Stimulated activated CD8-positive, alpha-beta memory T cell treated with anti-CD3 and anti-CD28 coated beads, Interleukin-15, amount 100 ng/mL, for 4 hours (primary cell): ENCODE measurements around the gene HIF1A.
"Not testable (repeated sequence)": the region's sequence is repeated elsewhere in the genome, so short reads cannot be mapped to it uniquely, and the experiment has no call there.

Source experiments
- DNase-seq, 2 donors: peaks; one replicate each; pipeline ENCODE4 v3.0.0-alpha.2; 2020; ENCODE audit warnings: low read depth in 2 of 2

Gene HIF1A

DNA sequence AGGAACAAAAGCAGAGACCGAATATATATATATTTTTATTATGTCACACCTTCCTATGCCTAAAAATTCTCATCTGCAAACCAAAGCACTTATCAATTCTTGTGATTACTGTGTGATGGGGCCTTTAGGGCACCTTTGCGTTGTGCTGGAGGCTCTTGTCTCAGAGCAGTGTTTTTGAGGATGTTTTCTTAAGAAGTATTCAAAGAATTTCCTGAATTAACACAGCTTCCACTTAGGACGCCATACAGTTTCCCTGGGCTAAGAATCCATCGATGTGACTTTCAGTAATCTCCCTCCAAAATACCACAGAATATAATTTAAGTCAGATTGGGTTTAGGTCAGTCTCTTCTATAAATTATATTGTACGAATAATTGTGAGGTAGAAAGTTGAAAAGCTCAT is 22.0 kb upstream of the HIF1A start:
- DNase-seq: no peak

DNA sequence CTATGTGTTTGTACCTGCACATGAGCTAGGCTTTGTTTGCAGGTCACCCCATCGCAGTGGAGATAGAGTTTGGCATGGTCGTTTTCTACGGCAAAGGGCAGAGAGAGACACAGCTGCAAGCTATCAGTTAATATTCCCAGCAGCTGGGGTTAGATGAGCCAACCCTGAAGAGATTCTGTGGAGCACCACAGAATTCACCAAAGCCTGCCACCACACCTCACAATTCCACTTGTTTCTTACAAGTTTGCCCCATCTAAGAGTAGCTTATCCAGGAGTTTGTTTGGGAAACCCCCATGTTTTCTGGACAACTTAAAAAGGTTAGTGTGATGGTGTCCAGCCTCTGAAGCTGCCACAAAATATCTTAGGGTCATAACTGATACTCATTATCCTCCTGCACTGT is 20.0 kb upstream of the HIF1A start:
- no peak for DNase-seq

DNA sequence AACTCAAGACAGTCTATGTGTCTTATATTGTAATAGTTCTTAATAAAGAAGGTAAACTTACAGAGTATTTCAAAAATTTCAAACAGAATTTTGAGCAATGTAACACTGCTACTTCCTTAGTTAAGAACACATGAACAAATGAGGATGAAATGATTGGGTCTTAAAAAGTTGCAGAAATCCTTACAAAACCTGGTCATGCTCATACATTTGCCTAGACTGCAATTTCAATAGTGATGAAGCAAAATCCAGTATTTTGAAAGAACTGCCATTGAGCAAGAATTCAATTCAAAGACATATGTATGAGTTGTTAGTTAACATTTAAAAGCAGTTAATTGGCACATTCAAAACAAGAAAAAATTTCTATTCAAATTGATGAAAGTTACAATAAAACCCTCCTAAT is 17.8 kb upstream of the HIF1A start:
- no peak for DNase-seq

DNA sequence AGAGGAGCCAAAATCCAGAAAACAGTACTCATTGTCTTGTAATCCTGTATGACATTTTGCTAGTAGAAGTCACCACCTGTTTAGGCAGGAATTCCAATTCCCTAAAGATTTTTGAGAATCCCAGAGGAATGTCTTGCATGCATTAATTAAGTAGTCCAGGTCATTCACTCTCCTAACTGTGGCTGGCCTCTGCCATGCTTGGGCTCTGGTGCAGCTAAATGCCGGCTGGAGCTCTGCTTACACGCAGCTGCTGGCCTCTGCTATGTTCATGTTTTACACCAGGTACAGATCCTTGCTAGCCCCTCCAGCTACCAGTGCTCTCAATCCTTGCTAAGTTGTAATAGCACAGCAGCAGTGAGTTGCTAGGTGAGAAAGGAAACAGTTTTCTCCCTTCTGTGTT is 16.3 kb upstream of the HIF1A start:
- DNase-seq: no peak

DNA sequence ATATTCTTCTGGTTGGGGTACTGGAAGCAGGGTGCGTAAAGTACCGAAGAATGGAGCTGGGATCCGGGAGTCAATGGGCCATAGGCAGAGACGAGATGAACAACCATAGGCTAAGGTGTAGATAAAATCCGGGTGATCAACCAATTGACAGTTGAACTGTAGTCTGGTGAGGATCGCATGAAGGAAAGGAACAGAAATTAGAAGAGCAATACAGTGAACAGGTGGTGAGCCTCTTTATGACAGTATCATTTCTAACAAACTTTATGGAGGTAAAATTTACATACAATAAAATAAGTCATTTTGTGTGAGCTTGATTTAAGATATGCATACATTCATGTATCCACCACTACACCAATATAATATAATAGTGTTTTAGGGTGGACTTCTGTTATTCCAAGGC is 13.9 kb upstream of the HIF1A start:
- no peak for DNase-seq

DNA sequence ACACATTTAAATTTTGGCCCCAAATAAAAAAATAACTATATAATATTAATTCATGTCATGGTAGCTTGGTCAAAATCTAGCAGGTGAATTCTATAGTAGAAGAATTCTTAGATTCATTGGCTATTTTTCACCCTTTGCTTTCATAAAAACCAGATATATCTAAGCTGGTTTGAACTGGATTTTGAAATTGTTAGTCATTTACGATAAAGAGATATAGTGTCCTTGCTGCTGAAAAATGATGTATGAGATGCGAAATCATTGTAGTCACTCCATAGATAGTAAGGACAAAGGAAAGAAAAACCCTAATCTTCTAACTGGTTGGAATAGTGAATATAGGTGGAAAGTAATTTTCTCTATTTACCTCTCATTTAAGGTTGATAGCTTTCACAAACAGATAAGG is 12.2 kb upstream of the HIF1A start:
- DNase-seq: no peak

DNA sequence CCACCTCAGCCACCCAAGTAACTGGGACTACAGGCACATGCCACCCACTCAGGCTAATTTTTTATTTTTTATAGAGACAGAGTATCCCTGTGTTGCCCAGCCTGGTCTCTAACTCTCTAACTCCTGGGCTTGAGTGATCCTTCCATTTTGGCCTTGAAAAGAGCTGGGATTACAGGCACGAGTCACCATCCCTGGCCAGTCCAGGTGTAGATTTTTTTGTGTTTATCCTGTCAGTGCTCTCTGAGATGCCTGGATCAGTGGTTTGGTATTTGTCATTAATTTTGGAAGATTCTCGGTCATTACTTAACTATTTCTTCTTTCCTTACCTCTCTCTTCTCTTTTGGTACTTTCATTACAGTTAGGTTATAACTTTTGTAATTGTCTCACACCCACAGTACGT is 5.3 kb upstream of the HIF1A start:
- DNase-seq: no peak

DNA sequence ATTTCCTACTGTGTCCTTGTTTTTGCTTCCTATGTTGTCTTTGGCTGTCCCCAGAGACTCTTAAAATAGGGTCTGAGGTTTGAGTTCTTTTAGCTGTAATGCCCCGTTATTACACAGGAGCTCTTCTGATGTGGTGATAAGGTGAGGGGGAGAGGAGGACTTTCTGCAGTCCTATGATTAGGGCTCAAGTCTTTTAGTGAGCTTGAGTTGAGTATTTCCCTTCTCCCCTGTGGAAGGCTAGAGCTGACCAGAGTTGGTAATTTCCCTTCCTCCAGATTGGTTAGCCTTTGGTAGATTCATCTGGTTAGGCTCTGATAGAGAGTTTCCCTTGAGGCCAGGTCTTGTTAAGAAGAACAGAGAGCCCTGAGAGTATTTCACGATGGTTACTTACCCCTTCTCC is 4.3 kb upstream of the HIF1A start:
- no peak for DNase-seq

DNA sequence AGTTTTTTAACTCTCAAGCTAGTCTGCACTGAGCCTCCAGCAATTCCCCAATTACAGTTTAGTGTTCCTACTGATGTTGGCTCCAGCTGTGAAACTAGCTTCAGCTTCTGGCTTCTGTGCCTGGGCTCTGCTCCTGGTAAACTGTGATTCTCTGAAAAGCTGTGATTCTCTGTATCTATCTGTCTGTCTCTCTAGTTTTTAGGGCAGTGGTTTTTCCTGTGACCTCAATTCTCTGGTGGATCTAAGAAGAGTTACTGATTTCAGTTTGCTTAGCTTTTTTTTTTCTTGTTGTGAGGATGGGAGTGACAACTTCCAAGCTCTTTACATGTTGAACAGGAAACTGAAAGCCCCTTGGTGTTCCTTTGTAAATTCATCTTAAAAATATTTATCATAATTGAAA is 3.8 kb upstream of the HIF1A start:
- no peak for DNase-seq

DNA sequence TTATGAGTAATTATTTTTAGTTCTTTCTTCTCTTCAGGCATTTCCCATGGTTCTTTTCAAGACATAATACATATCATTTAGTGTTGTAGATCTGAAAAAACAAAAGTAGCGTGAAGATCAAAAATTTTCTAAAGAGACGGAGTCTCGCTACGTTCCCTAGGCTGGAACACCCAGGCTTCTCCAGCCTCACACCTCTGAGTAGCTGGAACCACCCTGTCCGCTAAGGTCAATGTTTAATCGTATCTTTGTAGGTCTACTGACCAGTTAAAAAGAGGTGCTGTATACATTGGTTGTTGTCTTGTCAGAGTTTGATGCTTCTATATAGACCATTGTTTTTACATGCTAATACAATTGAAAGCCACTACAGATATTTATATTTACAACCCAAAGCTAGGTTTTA is 1.3 kb upstream of the HIF1A start:
- DNase-seq: no peak

DNA sequence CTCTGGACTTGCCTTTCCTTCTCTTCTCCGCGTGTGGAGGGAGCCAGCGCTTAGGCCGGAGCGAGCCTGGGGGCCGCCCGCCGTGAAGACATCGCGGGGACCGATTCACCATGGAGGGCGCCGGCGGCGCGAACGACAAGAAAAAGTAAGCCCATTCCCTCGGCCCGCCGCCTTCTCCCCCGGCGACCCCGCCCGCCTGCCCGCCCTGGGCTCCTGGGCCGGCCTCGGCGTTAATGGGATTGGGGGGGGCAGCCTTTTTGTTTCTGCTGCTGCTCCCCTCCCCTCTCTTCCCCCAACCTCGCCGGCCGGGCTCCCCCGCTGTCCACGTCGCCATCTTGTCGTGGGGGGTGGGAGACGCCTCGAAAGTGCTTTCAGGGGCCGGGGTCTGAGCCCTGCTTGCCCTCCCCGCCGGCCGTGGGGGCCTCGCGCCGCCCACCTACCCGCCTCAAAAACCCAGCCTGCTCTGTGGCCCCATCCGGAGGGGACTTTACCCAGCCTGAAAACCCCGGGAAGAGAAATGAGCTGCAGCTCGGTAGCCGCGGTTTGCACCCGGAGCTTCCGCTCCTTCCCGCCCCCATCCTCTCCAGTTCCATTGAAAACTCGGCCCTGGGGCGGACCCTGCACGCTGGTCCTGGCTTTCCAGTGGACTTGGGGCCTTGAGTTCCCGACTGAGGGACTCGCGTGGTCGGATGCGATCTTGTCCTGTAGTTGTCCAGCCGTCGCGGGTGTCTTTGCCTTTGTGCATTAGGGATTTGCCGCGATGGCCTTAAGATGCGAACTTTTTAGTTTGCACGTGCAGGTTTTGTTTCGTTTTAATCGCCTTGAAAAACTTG is 598 bp downstream of the HIF1A start:
- peak in 1 of 2 donors; percentile 21 for DNase-seq

DNA sequence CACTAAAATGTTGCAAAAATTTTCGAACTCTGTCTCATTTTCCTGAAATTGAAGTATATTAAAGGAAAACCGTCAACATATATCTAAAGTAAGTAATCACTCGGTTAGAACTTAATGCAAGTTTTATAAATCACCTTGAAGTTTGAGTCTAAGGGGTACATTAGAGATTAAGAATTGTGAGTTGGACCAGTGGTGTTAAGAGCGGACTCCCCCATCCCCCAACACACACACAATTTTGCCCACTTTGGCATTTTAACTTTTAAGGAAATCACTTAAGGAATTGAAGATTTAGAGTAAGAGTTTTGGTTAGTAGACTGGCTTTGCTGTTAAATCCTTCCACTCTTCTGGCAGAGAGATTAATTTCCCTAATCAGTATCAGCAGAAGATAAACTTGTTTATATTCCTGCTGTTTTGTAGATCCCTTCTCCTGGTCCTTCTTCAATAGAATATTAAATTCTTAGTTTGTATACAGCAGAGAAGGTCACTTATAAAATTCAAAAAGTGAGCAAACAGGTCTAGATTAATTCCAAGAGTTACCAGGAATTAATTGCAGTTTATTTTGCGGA is 1.5 kb downstream of the HIF1A start:
- DNase-seq: no peak

DNA sequence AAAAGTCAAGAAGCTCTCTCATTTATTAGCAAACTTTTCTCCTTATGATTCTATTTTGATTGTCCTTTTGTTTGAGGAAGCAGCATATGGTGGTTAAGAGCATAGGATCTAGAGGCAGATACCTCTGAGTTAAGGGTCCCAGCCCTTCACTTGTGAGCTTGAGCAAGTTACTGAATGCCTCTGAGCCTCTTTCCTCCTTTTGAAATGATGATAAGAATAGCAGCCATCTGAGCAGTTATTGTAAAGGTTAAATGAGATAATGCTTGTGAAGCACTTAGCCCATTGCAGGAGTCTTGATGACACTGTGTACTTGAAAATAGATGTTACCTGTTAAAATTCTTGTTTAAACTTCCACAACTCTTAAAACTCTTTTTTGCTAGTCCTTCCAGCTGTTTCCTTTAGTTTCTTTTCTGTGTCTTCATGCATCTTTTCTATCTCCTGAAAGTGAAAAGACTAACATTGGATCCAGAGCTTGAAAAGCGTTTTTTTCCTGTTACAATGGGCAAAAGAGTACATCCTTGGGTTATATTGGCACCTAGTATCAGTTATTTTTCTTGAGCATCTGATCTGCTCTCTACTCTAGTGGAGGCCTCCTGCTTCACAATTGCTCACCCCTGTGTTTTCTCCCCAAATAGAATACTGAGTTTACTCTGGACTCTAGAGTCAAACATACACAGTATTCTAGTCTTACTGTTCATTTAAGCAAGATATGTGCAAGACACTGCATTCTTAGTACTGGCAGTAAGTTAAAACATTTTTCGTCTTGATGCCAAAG is 3.1 kb downstream of the HIF1A start:
- no peak for DNase-seq

DNA sequence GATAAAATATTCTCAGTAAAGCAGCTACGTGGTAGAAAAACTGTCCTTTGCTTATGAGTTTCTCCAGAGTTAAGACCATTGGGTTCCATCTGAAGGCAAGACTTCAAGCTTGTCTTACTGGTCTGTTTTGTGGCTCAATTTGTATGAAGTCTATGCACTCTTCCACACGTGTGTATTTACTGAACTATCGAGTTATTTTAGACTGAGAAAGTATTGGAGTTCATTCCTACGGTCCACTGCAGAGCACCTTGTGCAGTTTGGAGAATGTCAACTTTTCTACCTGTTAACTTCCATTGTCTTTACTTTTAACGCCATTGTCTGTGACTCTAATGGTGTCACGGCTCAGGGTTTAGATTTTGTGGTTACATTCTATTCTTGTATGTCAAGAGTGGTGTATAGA is 3.7 kb downstream of the HIF1A start:
- no peak for DNase-seq

DNA sequence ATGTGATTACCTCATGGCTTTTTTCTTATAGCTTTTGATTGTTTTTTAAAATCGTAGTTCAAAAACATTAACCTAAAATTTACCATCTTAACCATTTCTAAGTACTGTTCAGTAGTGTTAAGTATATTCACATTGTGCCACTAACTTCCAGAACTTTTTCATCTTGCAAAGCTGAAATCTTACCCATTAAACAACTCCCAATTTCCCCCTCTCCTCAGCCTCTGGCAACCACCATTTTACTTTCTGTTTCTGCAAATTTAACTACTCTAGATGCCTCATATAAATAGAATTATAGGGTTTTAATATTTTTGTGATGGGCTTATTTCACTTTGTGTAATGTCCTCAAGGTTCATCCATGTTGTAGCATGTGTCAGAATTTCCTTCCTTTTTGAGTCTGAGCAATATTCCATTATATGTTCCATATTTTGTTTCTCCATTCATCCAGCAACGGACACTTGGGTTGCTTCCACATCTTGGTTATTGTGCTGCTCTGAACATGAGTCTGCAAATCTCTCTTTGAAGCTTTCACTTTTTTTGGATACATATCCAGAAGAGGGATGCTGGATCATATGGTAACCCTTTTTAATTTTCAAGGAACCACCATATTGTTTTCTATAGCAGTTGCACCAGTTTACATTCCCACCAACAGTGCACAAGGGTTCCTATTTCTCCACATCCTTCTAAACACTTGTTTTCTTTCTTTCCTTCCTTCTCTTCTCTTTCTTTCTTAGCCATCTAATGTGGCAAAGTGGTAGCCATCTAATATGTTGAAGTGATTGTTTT is 5.0 kb downstream of the HIF1A start:
- DNase-seq: no peak

DNA sequence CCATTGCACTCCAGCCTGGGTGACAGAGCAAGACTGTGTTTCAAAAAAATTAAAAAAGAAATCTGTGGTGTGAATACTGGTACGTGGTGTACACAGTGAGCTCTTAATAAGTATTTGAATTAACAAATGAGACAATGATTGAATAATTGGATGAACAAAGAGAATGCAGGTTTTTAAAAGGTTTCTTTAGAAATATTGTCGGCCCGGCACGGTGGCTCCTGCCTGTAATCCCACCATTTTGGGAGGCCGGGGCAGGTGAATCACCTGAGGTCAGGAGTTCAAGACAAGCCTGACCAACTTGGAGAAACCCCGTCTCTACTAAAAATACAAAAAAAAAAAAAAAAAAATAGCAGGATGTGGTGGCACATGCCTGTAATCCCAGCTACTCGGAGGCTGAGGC is 6.6 kb downstream of the HIF1A start:
- no peak for DNase-seq

DNA sequence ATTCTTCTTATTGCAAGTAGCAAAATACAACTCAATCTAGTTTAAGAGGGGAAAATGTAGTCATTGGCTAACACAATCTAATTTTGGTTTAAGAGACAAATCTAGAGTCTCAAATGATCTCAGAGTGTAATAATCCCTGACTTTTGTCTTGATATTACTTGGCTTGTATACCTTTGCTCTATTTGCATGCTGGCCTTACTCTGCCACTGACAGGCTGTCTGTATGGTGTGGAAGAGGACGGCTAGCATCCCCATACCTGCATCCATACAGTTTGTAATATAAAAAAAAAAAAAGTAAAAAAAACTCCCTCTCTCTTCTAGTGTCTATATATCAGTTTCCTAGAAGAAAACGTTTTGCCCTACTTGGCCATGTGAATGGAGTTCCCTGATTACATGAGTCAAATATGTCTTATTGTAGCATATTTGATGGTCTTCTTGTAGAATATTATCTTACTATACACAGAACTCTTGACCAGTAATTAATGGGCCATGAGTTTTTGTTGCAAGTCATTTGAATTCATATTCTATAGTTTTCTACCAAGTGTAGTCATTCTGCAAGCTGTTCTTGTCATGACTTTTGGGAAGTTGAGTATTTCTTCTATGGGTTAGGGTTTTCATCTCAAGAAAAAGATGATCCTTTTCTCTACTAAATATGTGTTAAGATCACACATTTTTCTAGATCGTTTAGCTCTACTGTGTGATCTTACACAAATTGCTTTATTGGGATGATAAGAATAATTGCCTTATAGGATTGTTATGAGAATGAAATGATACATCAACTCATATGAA is 8.2 kb downstream of the HIF1A start:
- DNase-seq: no peak

DNA sequence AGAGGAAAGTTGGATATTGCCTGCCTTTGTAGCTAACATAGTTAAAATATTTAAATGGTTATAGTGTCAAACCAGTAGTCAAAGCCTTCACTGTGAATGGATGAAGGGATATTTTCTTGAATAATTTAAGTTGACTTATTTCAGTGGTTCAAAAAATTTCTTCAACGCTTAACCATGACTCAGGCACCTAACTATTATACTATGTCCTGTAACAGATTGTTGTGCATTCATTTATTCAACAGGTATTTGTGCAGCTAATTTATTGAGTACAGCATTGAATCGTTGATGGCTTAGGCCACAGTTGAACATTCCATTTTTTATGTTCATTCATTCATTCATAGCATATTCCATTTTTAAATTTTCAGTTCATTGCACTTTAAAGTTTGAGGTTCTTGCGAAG is 9.2 kb downstream of the HIF1A start:
- no peak for DNase-seq

DNA sequence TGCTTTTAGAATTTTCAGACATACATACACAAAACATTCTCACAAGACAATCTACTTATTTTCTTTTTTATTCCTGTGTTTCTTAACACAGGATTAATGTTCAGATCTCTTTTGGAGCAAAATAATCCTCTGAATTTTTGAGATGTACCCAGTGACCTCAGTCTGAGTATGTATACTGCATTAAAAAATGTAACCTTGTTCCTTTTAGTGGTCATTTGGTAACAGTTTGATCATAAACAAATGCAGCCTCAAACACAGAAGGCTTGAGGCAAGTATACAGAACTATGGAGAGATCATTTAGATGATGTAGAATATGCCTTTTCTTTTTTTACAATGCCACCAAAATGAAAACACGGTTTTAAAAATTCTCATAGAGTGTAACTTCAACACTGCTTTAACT is 9.7 kb downstream of the HIF1A start:
- no peak for DNase-seq

DNA sequence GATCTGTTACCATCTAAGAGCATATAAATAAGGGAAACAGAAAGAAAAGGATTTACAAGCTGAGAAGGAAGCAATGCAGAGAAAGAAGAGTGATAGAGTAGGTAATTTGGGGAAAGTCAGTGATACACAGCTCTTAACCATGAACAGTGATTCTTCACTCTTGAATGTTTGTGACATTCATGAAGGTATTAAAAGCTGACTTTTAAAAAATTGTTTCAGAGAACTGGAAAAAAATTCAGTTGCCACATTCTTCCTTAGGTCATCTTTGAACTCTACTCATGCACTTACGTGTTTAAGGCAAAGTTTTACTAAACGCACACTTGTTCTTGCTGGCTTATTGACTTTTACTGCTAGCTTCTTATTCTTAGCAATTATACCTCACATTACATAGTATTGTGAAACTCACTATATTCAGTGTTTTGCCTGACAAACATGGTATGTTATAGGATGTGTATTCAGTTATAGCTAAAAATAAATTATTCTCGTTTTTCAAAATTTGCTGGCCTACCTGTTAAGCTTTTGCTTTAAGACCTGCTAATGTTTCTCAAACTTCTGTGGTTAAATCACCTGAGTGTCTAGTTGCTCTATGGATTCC is 10.9 kb downstream of the HIF1A start:
- DNase-seq: no peak

DNA sequence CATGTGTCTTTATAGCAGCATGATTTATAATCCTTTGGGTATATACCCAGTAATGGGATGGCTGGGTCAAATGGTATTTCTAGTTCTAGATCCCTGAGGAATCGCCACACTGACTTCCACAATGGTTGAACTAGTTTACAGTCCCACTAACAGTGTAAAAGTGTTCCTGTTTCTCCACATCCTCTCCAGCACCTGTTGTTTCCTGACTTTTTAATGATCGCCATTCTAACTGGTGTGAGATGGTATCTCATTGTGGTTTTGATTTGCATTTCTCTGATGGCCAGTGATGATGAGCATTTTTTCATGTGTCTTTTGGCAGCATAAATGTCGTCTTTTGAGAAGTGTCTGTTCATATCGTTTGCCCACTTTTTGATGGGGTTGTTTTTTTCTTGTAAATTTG is 12.5 kb downstream of the HIF1A start:
- not testable (repeated sequence) for DNase-seq
